ENCODE results near the gene RGS19. TPM values are rescaled to one million over a fixed set of nuclear protein-coding genes. Genes with fewer than 3 reads are reported as not detected.

Gene RGS19
- total RNA-seq, 2 experiments from 2014 or later: 9.7 to 14.8 TPM

GRCh38 chr20:64086801-64087200 lies 7.5 kb upstream of the RGS19 start:
- H3K4me1 Mint-ChIP-seq (ENCODE audit: low read depth): peaks cover 20% of the 10 kb centered on the region
- H3K27me3 Mint-ChIP-seq: no peaks in the 10 kb centered on the region
- H3K4me1 ChIP-seq (ENCODE audit: insufficient read depth, low read length): peaks cover 25% of the 10 kb centered on the region
- no peak overlapping the region for H3K4me3 Mint-ChIP-seq
- H3K36me3 ChIP-seq (ENCODE audit: insufficient read depth, low read length): no peaks in the 10 kb centered on the region
- H3K9me3 ChIP-seq (ENCODE audit: control insufficient read depth in 1 of 2, insufficient read depth in 1 of 2, low read length in 2 of 2): peaks cover 8 to 20% of the 10 kb centered on the region in 2 experiments
- H3K27ac ChIP-seq (ENCODE audit: low read depth in 1 of 2, low read length in 2 of 2): no peak overlapping the region
- no peak for TF ChIP-seq CTCF (IDR thresholded peaks at IDR 0.05)
- no peak for DNase-seq
- ATAC-seq (ENCODE audit: poor library complexity): no peak
- no peaks in the 10 kb centered on the region for H3K9me3 Mint-ChIP-seq
- H3K27ac Mint-ChIP-seq: no peak overlapping the region
- intact Hi-C loops (cut with DNase I, micrococcal nuclease): no loop called here
- peaks cover 0 to 5% of the 10 kb centered on the region in 2 experiments for H3K27me3 ChIP-seq (ENCODE audit: control insufficient read depth in 1 of 2, insufficient read depth in 2 of 2, low read length in 2 of 2)
- H3K36me3 Mint-ChIP-seq (ENCODE audit: low read depth): no peaks in the 10 kb centered on the region
- ChIA-PET POLR2A (no interaction called here), CTCF (interaction anchor here (1.6 kb wide), 1 partner anchor 17 kb away, joined by 4 read pairs; no protein-coding TSS in a partner anchor)
- no peak overlapping the region for H3K4me3 ChIP-seq (ENCODE audit: low read length)

GRCh38 chr20:64084685-64085152 lies 5.4 kb upstream of the RGS19 start:
- Mint-ChIP-seq H3K9me3 (no peaks in the 10 kb centered on the region), H3K27me3 (no peaks in the 10 kb centered on the region), H3K4me3 (peak overlapping the region; percentile 91), H3K27ac (peak overlapping the region; percentile 73), H3K36me3 (ENCODE audit: low read depth) (no peaks in the 10 kb centered on the region), H3K4me1 (ENCODE audit: low read depth) (peaks cover 34% of the 10 kb centered on the region)
- Histone ChIP-seq H3K27me3 (ENCODE audit: control insufficient read depth in 1 of 2, insufficient read depth in 2 of 2, low read length in 2 of 2) (peaks cover 0 to 5% of the 10 kb centered on the region in 2 experiments), H3K4me1 (ENCODE audit: insufficient read depth, low read length) (peaks cover 39% of the 10 kb centered on the region), H3K36me3 (ENCODE audit: insufficient read depth, low read length) (no peaks in the 10 kb centered on the region), H3K4me3 (ENCODE audit: low read length) (no peak overlapping the region), H3K9me3 (ENCODE audit: control insufficient read depth in 1 of 2, insufficient read depth in 1 of 2, low read length in 2 of 2) (peaks cover 8 to 20% of the 10 kb centered on the region in 2 experiments), H3K27ac (ENCODE audit: low read depth in 1 of 2, low read length in 2 of 2) (no peak overlapping the region)
- ChIA-PET POLR2A (interaction anchor here (1.2 to 2.5 kb wide), 5 partner anchors 15 to 46 kb away, joined by 4 to 8 read pairs (median 6); no protein-coding TSS in a partner anchor), CTCF (interaction anchor here (2.1 kb wide), 1 partner anchor 46 kb away, joined by 12 read pairs; no protein-coding TSS in a partner anchor)
- DNase-seq (peak in 1 of 14 experiments; percentile 52), ATAC-seq (ENCODE audit: poor library complexity) (no peak)
- intact Hi-C loops (cut with DNase I, micrococcal nuclease): loop anchor here in 1 of 2 experiments (5.0 kb wide), 1 partner anchor 168 kb away; no protein-coding TSS in a partner anchor
- TF ChIP-seq CTCF (IDR thresholded peaks at IDR 0.05): no peak

GRCh38 chr20:64083804-64084684 lies 4.7 kb upstream of the RGS19 start, which contains the start of gene LKAAEAR1:
LKAAEAR1 (minus strand) TSS chr20:64084398; CDS start chr20:64084219, 179 bp downstream.
- no peaks in the 10 kb centered on the region for H3K9me3 Mint-ChIP-seq
- no peaks in the 10 kb centered on the region for H3K36me3 Mint-ChIP-seq (ENCODE audit: low read depth)
- DNase-seq: peak in 1 of 14 experiments; percentile 53
- H3K4me3 Mint-ChIP-seq: peak within 1 kb of the TSS; percentile 91
- CTCF ChIA-PET: interaction anchor here (0.8 to 2.6 kb wide), 8 partner anchors 16 to 900 kb away, joined by 3 to 25 read pairs (median 3); partner anchors contain the start of gene PCMTD2
- no peak for ATAC-seq (ENCODE audit: poor library complexity)
- H3K27ac Mint-ChIP-seq: peak within 1 kb of the TSS; percentile 73
- no peak within 1 kb of the TSS for H3K27ac ChIP-seq (ENCODE audit: low read depth in 1 of 2, low read length in 2 of 2)
- H3K9me3 ChIP-seq (ENCODE audit: control insufficient read depth in 1 of 2, insufficient read depth in 1 of 2, low read length in 2 of 2): peaks cover 8 to 20% of the 10 kb centered on the region in 2 experiments
- H3K4me1 Mint-ChIP-seq (ENCODE audit: low read depth): peaks cover 34% of the 10 kb centered on the region
- POLR2A ChIA-PET: interaction anchor here (0.7 to 2.5 kb wide), 11 partner anchors 15 to 564 kb away, joined by 3 to 8 read pairs (median 4); partner anchors contain the start of genes PPDPF and TCEA2
- peaks cover 0 to 5% of the 10 kb centered on the region in 2 experiments for H3K27me3 ChIP-seq (ENCODE audit: control insufficient read depth in 1 of 2, insufficient read depth in 2 of 2, low read length in 2 of 2)
- no peaks in the 10 kb centered on the region for H3K27me3 Mint-ChIP-seq
- peak; percentile 19 for TF ChIP-seq CTCF (IDR thresholded peaks at IDR 0.05)
- H3K36me3 ChIP-seq (ENCODE audit: insufficient read depth, low read length): no peaks in the 10 kb centered on the region
- peak within 1 kb of the TSS; percentile 37 for H3K4me3 ChIP-seq (ENCODE audit: low read length)
- H3K4me1 ChIP-seq (ENCODE audit: insufficient read depth, low read length): peaks cover 39% of the 10 kb centered on the region
- intact Hi-C loops (cut with DNase I, micrococcal nuclease): loop anchor here (1.0 to 5.0 kb wide), 2 partner anchors 36 to 168 kb away; no protein-coding TSS in a partner anchor
